Right forelimb (tissue), 1 donor: ENCODE measurements around the gene CZIB.

ENCODE experiments used
- DNase-seq: peaks from one replicate; pipeline ENCODE4 v3.0.0-alpha.2; 2018

CZIB gene

DNA sequence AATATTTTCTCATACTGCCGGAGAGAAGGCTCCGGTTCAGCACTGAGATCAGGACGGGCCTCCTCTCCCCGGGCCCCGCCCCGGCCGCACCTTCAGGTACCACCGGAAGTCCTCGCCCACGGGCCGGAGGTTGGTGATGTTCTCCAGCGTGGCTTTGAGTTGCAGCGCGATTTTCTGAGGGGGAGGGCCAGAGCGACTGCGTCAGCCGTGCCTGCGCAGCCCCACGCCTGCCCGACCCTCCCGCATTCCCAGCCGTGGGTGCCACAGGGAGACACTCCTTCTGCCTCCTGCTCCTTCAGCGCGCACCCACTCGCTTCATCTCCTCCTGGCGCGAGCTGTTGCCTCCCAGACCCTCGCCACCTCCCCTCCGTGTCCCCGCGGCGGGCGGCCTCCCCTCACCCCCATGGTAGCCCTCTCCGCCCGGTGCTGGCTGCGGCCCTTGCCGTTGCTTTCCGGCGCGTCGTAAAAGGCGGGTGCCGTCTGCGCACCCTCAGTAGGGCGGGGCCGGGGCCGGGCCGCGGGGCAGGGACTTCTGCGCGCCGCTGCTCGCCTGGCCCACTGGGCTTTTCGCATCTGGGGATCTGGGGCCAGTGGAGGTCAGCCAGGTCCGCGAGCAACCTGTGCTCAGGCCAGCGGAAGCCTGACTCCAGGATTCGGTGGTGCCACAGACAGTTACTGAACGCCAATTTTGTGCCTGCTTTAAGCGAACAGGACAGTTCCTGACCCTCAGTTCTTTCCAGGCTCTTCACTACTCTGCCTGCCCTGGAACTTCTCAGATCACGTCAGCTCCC lies at the start of gene CZIB:
Gene CZIB, minus strand, starts transcription at position 464 of the 791 bp plus-strand sequence. Its CDS starts 59 bp downstream, at position 405.
- DNase-seq, result peak; percentile 95

DNA sequence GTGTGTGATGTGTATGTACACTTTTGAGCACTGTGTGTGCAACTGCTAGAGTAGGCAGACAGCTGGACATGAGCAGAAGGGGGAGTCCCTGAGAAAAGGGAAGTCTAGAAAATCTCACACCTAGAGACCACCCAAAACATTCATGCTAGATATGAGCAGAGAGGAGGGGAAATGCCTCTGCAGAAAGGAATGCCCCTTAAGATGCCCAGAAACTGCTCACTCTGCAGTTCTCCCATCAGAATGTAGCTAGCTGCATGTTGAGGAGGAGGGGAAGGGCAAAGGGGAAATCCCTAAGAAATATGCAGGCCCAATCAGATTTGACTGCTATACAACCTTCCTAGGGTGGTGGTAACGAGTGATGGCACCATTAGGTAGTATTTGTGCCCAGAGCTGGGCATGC lies 49.7 kb upstream of the CZIB start:
- no peak for DNase-seq

DNA sequence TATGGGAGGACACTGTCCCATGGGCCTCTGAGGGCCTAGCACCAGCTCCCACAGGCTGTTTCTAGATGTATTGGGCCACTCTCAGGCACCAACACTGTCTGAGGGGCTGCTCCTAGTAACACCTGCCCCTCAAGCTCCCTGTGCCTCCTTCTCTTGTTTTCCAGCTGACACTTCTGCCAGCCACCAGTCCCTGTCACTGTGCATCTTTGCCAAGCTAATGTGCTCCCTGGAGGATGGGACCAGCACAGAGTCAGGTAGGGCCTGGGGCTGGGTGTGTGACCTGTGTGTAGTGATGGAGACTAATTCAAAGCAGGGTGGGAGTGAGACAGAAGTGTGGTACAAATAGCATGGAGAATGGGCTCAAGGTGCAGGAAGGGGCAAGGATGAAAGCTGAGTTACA lies 47.3 kb upstream of the CZIB start:
- DNase-seq, result no peak

DNA sequence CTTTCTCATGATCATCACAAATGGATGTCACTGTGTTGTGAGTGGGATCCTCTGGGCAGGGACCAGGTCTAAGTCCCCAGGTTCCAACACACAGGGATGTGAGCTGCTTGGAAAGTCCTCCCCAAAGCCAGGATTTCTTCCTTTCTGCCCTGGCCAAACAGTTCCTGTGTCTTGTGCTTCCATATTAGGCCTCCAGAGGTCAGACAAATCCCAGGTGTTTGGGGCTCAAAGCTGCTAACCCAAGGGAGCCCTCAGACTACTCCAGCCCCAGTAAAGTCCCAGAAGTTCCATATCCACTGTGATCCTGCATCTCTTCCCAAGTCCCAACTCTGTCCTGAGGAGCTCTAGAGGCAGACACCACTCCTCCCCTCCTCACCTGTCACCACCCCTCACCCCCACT lies 45.6 kb upstream of the CZIB start:
- no peak for DNase-seq

DNA sequence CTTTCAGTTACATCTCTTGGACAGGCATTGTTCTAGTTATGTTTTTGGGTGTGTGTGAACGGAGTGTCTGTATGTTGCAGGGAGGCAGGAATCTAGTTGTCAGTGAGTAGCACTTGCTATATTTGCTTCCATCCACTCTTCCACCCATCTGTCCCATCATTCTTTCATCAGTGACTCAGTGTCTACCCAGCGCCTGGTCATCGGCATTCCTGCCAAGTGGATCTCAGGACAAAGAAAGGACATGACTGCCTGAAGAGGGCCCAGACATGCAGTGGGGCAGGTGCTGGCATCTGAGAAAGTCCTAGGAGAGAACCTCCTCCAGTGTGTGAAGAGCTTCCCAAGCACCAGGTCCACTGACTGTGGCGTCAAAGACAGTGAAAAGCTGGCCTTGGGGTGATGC lies 45.1 kb upstream of the CZIB start:
- no peak for DNase-seq

DNA sequence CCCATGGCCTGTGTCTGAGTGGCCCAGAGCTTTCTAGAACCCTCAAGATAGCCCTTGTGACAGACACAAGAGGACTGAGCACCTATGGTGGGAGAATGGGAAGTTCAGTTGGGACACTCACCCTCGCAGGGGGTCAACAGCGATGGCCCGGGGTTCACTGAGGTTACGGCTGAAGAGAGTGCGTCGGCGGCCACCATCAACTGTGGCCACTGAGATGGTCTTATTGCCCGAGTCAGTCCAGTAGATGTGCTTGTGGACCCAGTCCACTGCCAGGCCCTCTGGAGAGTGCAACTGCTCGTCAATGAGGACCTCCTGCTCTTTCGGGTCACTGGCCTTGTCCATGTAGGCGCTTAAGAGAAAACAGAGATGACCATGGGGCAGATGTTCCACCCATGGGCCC lies 43.6 kb upstream of the CZIB start:
- DNase-seq, result no peak

DNA sequence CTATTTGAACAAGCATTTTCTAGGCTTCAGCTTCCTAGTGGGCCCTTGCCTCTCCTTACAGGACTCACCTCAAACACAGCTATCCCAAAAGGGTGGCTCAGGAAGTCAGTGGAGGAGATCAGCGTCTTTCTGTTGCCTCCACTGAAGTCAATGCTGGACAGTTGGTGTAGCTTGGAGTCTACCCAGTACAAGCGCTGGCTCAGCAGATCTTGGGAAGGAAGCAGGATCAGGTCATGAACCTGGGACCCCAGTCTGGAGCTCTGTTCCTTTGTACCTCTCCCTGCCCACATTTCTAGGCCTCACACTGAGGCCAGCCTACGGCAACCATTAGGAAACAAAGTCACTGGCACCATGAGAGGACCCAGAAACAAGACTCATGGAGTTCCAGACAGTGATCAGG lies 41.6 kb upstream of the CZIB start:
- no peak for DNase-seq

DNA sequence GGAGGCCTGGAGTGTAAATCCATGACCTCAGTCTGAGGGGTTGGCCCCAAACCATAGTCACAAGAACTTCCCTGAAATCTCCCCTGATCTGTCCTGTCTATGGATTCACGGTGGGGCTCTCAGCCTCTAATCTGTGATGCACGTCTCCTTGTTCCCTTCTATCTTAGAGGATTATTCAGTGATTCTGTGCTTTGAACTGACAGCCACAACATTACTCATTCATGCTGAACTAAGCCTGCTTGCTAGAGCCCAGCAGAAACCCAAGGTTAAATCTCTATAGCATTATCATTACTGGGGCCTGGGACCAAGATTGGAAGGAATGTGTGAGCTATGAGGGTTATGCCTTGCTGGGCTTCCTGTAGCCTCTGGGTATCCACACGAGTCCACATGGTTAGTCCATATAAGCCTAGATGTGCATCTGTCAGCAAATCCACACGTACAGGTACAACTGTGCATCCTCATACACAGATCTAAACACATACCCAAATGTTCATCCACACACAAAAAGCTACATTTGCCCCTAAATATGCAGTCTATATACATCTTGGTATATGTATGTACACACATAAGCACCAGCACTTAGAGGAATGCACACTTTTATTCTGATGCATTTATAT lies 40.3 kb upstream of the CZIB start:
- DNase-seq, result no peak

DNA sequence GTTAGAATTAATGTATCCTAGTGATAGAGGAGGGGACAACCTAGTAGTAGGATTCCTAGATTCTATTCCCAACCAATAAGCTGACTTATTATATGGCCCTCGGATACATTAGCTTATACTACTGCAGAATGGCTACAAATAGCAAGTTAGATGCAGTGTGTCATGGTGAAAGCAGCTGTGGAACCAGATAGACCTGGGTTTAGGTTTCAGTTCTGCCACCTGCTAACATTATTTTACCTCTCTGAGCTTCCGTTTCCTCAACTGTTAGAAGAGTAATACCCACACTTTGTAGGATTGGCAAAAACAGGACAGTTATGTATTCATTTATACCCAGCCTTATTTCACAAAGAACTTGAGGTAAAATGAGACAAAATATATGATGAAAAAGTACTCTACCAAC lies 39.5 kb upstream of the CZIB start:
- no peak for DNase-seq

DNA sequence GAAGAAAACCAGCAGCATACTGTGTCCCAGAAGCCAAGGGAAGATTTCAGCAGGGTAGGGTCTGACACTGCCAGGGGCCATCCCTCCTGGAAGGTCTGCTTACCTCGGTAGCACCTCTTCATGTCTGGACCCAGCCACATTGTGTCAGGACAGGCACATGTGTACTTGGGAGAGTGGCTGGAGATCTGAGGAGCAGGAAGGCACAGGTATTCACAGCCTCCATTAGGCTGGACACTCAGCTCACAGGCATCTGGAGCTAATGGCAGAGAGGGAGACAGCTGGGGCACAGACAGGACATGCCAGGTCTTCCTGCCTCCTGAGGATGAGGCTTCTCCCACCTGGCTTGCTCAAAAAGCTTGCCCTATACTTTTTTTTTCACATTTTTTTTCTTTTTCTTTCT lies 37.8 kb upstream of the CZIB start:
- DNase-seq, result no peak

DNA sequence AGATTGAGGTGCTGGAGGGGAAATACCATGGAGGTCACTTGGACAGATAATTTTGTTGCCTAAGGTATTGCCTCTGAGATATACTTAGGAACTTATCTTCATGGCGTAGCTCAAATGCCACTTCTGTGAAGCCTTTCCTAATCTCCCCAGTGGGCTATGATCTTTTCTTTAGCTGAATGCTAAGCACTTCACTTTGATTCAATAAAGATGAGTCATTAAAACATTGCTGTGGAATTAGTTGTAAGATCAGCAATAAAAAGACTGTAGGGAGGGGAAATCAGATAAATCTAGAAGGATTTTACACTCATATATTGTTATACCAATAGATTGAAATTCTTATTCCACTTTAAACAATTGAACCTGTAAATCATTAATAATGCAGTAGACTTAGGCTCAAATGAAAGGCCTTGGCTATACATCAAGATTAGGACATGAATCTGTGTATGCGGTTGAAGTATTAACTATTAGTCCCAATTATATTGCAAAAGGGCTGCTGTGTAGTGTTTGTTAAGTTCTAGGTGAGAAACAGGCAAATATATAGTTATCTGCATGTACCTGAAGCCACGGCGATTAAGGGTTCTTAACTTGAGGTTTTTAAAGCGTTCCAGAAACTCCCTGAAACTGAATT lies 37.1 kb upstream of the CZIB start:
- no peak for DNase-seq

DNA sequence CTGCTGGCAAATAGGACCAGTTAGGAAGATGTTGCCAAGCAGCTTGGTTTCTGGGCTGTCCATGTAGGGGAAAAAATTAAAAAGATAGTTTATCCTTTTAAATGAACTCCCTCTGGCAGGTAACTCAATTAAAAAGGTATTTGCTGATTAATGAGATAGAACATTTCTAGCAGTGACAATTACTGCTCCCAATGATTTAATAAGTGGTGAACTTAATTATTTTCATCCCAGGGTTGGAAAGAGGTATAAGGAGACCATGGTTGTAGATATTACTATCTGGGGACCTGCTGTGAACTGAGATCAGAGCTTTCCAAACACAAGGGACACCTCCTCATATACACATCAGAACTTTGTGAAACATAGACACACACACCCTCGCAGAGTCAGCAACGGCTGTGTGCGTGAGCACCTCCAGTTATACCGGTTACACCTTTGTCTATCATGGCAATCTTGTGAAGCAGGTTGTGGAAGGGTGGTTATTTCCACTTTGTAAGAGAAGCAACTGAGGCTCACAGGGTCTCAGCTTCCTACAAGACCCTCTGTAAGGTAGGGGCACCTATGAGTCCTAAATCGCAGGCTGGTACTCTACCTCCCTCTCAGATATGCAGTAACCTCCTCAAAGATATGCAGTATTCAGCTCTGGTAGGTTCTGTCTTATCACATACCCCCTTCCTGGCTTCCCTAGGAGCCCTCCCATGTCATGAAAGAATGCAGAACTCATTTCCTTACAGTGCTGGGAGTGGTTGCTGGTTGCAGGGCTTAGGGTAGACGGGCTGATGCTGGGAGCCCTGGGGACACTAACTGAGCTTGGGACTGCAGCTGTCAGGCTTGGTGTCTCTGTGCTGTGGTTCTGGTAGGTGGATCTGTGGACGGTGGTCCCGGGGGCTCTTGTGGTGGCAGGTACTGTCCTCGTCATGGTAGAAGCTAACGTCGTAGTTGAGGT lies 36.3 kb upstream of the CZIB start:
- DNase-seq, result no peak

DNA sequence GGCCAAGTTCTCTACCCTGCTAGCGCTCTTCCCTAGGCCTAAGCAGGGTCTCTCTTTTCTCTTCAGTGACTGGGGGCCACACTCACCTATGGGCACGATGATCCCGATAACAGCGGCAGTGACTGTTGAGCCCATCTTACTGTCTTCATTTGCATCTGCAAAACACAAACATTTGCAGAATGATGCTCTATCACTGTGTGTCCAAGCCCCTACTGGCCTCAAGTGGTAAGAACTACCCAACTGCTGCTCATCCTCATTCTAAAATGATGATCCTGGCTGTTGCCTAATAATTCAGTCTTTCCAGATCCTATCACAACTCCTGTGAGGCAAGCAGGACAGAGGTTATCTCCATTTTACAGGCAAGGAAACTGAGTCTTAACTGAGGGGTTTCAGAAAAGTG lies 34.6 kb upstream of the CZIB start:
- DNase-seq, result no peak

DNA sequence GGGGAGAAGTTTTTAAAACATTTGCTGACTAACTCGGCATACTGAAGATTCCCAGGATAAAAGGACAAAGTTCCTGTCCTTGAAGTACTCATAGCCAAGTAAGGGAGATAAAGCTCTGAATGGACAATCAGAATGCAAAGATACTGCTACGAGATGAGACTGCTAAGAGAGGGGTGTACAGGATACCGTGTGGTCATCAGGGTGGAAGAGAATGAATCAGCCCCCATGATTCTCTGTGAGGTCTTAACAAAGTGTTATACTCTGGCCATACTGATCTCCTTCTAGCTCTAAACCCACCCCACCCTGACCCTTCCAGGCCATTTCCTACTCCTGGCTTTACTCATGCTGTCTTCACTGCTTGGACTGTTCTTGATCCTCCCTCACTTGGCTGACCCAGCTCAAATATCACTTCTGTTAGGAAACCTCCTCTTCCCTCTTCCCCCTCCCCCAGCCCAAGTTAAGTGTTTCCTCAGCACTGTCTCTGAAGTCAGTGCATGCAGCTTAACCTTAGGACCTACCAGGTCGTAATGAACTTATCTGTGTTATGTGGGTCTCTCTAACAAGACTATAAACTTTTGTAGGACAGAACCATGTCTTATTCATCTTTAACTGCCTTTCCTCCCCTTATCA lies 33.7 kb upstream of the CZIB start:
- no peak for DNase-seq

DNA sequence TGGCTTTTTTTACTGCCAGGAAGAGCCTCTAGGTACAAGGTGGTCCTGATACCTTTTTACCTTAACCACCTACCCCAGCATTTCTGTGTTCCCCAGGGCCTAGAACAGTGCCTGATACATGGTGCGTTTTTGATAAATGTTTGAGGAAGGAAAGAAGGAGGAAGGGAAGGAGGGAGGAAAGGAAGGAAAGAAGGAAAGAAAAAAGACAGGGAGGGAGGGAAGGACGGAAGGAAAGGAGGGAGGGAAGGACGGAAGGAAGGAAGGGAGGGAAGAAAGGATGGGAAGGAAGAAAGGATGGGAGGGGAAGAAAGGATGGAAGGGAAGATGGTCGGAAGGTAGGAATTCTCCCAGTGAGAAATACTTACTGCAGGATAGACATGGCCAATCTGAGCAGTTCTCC lies 29.9 kb upstream of the CZIB start:
- no peak for DNase-seq

DNA sequence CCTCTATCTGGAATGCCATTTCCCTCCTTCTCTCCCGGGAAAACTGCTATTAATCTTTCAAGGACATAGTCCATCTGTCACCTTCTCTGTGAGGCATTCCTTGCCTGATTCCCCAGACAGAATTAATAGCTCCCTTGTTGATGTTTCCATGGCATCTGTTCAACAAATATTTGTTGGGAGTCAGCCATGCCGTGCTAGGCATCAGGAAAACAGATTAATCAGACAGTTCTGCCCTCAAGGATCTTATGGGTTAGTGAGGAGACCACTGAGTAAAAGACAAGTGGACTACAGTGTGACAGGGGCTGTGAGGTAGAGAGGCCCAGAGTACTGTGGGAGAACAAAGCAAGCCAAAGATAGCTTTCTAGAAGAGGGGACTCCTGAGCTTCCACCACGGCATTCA lies 29.3 kb upstream of the CZIB start:
- no peak for DNase-seq

DNA sequence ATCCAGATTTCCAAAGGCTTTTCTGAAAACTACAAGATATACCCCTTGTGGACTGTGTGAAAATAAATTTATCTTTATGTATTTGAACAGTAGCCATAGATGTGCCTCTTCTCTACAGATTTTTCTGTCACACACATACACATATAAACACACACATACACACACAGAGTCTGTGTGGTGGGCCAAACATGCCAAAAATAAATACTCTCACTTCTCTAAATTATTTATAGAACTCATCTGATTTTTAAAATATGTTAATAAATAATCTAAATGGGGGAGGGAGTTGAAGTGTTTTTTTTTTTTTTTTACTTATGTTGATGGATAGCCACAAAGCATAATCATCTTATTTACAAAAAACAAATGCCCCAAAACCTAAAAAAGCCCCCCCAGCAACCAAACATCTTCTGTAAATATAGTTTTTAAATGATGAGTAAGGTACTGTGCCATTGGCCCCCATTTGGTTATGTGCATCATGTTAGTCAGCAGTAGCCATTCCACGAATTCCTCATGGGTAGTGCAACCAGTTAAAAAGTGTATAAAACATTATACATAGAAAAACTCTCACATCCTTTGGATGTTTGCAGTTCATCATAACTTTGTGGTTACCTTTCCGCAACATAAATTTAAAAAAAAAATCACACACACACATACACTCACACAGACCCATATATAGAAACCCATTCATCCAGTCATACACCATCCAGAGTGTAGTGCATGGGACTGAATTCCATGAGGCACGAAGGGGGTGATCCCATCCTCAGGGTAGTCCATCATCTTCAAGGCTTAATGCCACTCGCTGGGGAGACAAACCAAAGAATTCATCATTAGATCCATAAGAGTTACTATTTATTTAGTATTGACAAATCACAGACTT lies 26.1 kb upstream of the CZIB start:
- no peak for DNase-seq

DNA sequence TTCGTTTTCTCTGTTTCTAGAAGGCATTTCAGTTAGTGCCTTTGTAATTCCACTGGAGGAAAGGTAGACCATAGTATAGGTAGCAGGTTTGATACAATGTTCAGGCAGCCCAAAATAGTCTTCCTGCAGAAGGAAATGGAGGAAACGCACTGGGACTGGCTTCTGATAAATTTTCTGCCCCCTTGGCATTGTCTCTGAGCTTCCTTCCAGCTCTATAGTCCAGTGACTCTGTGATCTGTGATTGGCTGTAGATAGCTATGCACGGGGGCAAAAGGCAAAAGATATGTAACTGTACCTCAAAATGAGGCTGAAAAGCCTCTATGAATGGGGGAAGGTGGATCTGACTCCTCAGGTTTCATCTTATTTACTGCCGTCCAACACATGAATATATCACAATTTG lies 23.7 kb upstream of the CZIB start:
- no peak for DNase-seq

DNA sequence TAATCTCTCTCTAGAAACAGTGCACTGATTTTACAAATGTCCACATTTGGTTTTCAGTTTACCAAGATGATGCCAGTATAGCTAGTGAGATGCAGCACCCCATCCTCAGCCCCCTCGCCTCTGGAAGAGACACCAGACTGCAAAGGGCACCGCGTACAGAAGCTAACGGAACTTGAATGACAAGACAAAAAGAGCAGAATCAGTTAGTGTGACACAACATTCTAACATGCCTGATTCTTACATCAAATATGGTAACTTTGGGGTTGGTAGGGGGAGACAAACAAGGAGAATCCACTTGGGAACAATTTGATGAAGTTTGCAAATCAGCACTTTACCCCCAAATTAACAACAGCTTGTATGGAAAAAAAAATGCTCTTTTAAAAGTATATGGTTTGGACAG lies 21.9 kb upstream of the CZIB start:
- no peak for DNase-seq

DNA sequence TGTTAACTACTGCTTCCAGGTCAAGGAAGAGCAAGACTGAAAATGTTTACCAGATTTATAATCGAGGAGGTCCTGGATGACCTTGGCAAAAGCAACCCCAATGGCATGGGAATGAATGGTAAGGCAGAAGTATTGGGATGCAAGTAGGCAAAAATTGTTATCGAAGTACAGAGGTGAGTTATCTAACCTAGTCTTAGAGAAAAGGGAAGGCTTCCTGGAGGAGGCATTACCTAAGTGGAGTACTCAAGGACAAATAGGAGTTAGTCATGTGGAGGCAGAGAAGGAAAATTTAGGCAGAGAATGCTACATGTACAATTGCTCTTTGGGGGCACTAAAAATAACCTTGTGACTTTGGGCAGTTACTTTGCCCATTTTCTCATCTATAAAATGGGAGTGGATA lies 21.4 kb upstream of the CZIB start:
- DNase-seq, result no peak
